CD4-positive, alpha-beta T cell (primary cell): ENCODE results near the gene CLIC5. TPM values are rescaled to one million over a fixed set of nuclear protein-coding genes. Genes with fewer than 3 reads are reported as not detected.

Experiments used
- ATAC-seq: fragments of 200-7000 bp; cut with Tn5 transposase; one replicate; pipeline ENCODE4 v1.10.0; 2022; ENCODE audit warnings: mild to moderate bottlenecking; ENCODE audit not compliant: poor library complexity
- CTCF ChIA-PET: fragments of 350-600 bp; sonication (Branson Sonifier 250); formaldehyde crosslinking; loops from one replicate; lab custom pipeline; 2021; ENCODE audit warnings: antibody characterized with exemption, inconsistent platforms; lab: Charles Lee
- POLR2A ChIA-PET: fragments of 350-600 bp; sonication (Branson Sonifier 250); formaldehyde crosslinking; loops from one replicate; lab custom pipeline; 2021; ENCODE audit warnings: antibody characterized with exemption, inconsistent platforms; lab: Charles Lee
- DNase-seq, 14 experiments: peaks; one replicate each; pipeline ENCODE4 v3.0.0-alpha.2; 2013 to 2020; ENCODE audit warnings: mixed read lengths in 2 of 14
- H3K27ac ChIP-seq, 2 donors: one replicate each; pipeline versions ENCODE4 v1.5.1 to v1.7.0; 2013; ENCODE audit warnings: low read length in 2 of 2, low read depth in 1 of 2, mild to moderate bottlenecking in 1 of 2
- H3K27me3 ChIP-seq, 2 experiments: 1 replicate in 1 of 2; 2 replicates in 1 of 2; pipeline versions ENCODE4 v1.6.1 to v1.7.0; 2013; ENCODE audit warnings: low read length in 2 of 2, control low read depth in 1 of 2, mild to moderate bottlenecking in 1 of 2, moderate library complexity in 1 of 2; ENCODE audit not compliant: insufficient read depth in 2 of 2, control insufficient read depth in 1 of 2
- H3K36me3 ChIP-seq: one replicate; pipeline ENCODE4 v1.6.1; 2013; ENCODE audit warnings: low read length, control low read depth; ENCODE audit not compliant: insufficient read depth
- H3K4me1 ChIP-seq: one replicate; pipeline ENCODE4 v1.6.1; 2013; ENCODE audit warnings: low read length, control low read depth; ENCODE audit not compliant: insufficient read depth
- H3K4me3 ChIP-seq: one replicate; pipeline ENCODE4 v1.5.1; 2013; ENCODE audit warnings: mild to moderate bottlenecking, low read length, moderate library complexity
- H3K9me3 ChIP-seq, 2 experiments: 1 replicate in 1 of 2; 2 replicates in 1 of 2; pipeline versions ENCODE4 v1.6.1 to v1.7.0; 2013; ENCODE audit warnings: low read length in 2 of 2, mild to moderate bottlenecking in 2 of 2, control low read depth in 1 of 2, moderate library complexity in 1 of 2; ENCODE audit not compliant: control insufficient read depth in 1 of 2, insufficient read depth in 1 of 2
- H3K27ac Mint-ChIP-seq: one replicate; pipeline ENCODE4 v1.8.0; 2020; ENCODE audit warnings: mixed read lengths
- H3K27me3 Mint-ChIP-seq: one replicate; pipeline ENCODE4 v1.8.0; 2021; ENCODE audit warnings: mixed read lengths
- H3K36me3 Mint-ChIP-seq: one replicate; pipeline ENCODE4 v1.8.0; 2021; ENCODE audit warnings: low read depth, mixed read lengths
- H3K4me1 Mint-ChIP-seq: one replicate; pipeline ENCODE4 v1.8.0; 2021; ENCODE audit warnings: low read depth, mixed read lengths
- H3K4me3 Mint-ChIP-seq: one replicate; pipeline ENCODE4 v1.8.0; 2020; ENCODE audit warnings: mild to moderate bottlenecking, mixed read lengths
- H3K9me3 Mint-ChIP-seq: one replicate; pipeline ENCODE4 v1.8.0; 2020; ENCODE audit warnings: mixed read lengths
- intact Hi-C, 2 experiments: fragments of 100-400 bp; cut with DNase I in 1 of 2; cut with micrococcal nuclease in 1 of 2; formaldehyde crosslinking; loops; one replicate each; pipeline versions ENCODE4 v1.15.1 to v1.9.0; 2023 to 2025; cut with DNase I, micrococcal nuclease
- total RNA-seq, 174 experiments: library from RNA in 2 of 174; stranded (reverse) in 2 of 174; gene quantifications; one replicate each; pipeline ENCODE4 v1.2.3 and lab custom pipeline; 2021 to 2026
- TF ChIP-seq, protein P1 (sequence below): fragments of 200-600 bp; IDR thresholded peaks from one replicate; pipeline ENCODE4 v1.8.0; 2022; ENCODE audit warnings: antibody characterized with exemption, mild to moderate bottlenecking

The CLIC5 gene
- total RNA-seq, 2 experiments from 2014 or later: 2.5 to 2.8 TPM

DNA sequence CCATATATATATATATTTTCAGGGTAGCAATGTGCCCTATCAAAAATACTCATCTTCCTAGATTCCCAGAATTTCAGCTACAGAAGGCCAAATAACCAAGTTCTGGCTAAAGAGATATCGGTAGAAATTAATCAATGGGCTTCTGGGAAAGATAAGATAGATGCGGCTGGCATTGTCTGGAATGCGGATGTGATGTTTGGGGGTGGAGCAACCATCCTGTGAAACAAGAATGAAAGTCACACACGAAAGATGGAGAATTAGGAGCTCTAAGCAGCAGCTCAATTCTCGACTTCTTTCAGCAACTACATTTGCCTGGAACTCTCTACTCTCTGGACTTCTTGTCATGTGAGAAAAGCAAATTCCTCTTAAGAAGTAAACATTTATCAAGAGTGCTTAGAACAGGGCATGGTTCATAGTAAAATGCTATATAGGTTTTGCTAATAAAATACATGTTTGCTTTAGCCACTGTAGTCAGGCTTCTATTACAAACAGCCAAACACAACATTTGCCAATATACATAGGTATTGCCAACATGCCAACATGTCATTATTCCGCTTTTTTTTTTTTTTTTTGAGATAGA is 90.8 kb downstream of the CLIC5 start:
- intact Hi-C loops: no loop called here

GRCh38 chr6:45923831-45924391 is 91.7 kb downstream of the CLIC5 start:
- no peak overlapping the region for H3K4me3 Mint-ChIP-seq
- H3K4me3 ChIP-seq: no peak overlapping the region
- no peaks in the 10 kb centered on the region for H3K4me1 ChIP-seq
- ATAC-seq: no peak
- H3K36me3 Mint-ChIP-seq: no peaks in the 10 kb centered on the region
- no peaks in the 10 kb centered on the region for H3K9me3 Mint-ChIP-seq
- DNase-seq: no peak
- H3K9me3 ChIP-seq: no peaks in the 10 kb centered on the region
- no peaks in the 10 kb centered on the region for H3K4me1 Mint-ChIP-seq
- POLR2A ChIA-PET: no interaction called here
- no peak overlapping the region for H3K27ac Mint-ChIP-seq
- intact Hi-C loops: loop anchor here (2.0 kb wide), 2 partner anchors 1269 to 1331 kb away; no protein-coding TSS in a partner anchor
- H3K27me3 ChIP-seq: no peaks in the 10 kb centered on the region
- no peaks in the 10 kb centered on the region for H3K36me3 ChIP-seq
- CTCF ChIA-PET: interaction anchor here (1.5 to 1.7 kb wide), 2 partner anchors 1268 to 1448 kb away, joined by 8 to 11 read pairs; no protein-coding TSS in a partner anchor
- H3K27ac ChIP-seq: no peak overlapping the region
- H3K27me3 Mint-ChIP-seq: no peaks in the 10 kb centered on the region
- TF ChIP-seq, protein P1, sequence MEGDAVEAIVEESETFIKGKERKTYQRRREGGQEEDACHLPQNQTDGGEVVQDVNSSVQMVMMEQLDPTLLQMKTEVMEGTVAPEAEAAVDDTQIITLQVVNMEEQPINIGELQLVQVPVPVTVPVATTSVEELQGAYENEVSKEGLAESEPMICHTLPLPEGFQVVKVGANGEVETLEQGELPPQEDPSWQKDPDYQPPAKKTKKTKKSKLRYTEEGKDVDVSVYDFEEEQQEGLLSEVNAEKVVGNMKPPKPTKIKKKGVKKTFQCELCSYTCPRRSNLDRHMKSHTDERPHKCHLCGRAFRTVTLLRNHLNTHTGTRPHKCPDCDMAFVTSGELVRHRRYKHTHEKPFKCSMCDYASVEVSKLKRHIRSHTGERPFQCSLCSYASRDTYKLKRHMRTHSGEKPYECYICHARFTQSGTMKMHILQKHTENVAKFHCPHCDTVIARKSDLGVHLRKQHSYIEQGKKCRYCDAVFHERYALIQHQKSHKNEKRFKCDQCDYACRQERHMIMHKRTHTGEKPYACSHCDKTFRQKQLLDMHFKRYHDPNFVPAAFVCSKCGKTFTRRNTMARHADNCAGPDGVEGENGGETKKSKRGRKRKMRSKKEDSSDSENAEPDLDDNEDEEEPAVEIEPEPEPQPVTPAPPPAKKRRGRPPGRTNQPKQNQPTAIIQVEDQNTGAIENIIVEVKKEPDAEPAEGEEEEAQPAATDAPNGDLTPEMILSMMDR: no peak

More for the DNA sequence above, 90.8 kb downstream of the CLIC5 start:
- H3K4me3 ChIP-seq: no peak overlapping the region
- DNase-seq (no peak), ATAC-seq (no peak)
- Mint-ChIP-seq H3K4me1 (no peaks in the 10 kb centered on the region), H3K27ac (no peak overlapping the region), H3K9me3 (no peaks in the 10 kb centered on the region), H3K4me3 (no peak overlapping the region), H3K27me3 (no peaks in the 10 kb centered on the region), H3K36me3 (no peaks in the 10 kb centered on the region)
- H3K27ac ChIP-seq: no peak overlapping the region
- no peaks in the 10 kb centered on the region for H3K9me3 ChIP-seq
- H3K27me3 ChIP-seq: no peaks in the 10 kb centered on the region
- H3K36me3 ChIP-seq: no peaks in the 10 kb centered on the region
- CTCF ChIA-PET: interaction anchor here (0.6 to 0.7 kb wide), 2 partner anchors 155 to 370 kb away, joined by 3 read pairs; no protein-coding TSS in a partner anchor
- H3K4me1 ChIP-seq: no peaks in the 10 kb centered on the region
- POLR2A ChIA-PET: no interaction called here
- TF ChIP-seq, protein P1: no peak

GRCh38 chr6:45922728-45923351 is 92.8 kb downstream of the CLIC5 start:
- ATAC-seq (peak; percentile 49), DNase-seq (peak; percentile 13 to 70 (median 34))
- Mint-ChIP-seq H3K27ac (no peak overlapping the region), H3K27me3 (no peaks in the 10 kb centered on the region), H3K4me3 (no peak overlapping the region), H3K4me1 (no peaks in the 10 kb centered on the region), H3K9me3 (no peaks in the 10 kb centered on the region), H3K36me3 (no peaks in the 10 kb centered on the region)
- ChIA-PET CTCF (interaction anchor here (1.0 to 2.6 kb wide), 5 partner anchors 8 to 1453 kb away, joined by 4 to 12 read pairs (median 8); no protein-coding TSS in a partner anchor), POLR2A (no interaction called here)
- no peaks in the 10 kb centered on the region for H3K27me3 ChIP-seq
- TF ChIP-seq, protein P1: peak; percentile 58
- no peaks in the 10 kb centered on the region for H3K9me3 ChIP-seq
- H3K4me1 ChIP-seq: no peaks in the 10 kb centered on the region
- H3K36me3 ChIP-seq: no peaks in the 10 kb centered on the region
- no peak overlapping the region for H3K27ac ChIP-seq
- intact Hi-C loops: loop anchor here (1.0 to 2.0 kb wide), 3 partner anchors 1268 to 1330 kb away; no protein-coding TSS in a partner anchor
- no peak overlapping the region for H3K4me3 ChIP-seq
